Calu3 (cell line): ENCODE results near the gene GNG11. TPM values are rescaled to one million over a fixed set of nuclear protein-coding genes. Genes with fewer than 3 reads are reported as not detected.

Experiments
- BruUV-seq: library from RNA; stranded (reverse); fragments of 400-500 nt; replicated peaks from 2 replicates; lab custom pipeline; 2021; lab: Mats Ljungman, UMichigan
- CTCF ChIA-PET: fragments of 300-600 bp; sonication (Branson Sonifier 250); formaldehyde crosslinking; loops from one replicate; lab custom pipeline; 2022; ENCODE audit warnings: antibody characterized with exemption; lab: Charles Lee
- DNase-seq: peaks from one replicate; pipeline ENCODE4 v3.0.0; 2022
- H3K27ac Mint-ChIP-seq: one replicate; pipeline ENCODE4 v1.8.0; 2022; ENCODE audit warnings: mixed read lengths; ENCODE audit not compliant: unreplicated experiment
- H3K27me3 Mint-ChIP-seq: one replicate; pipeline ENCODE4 v1.8.0; 2022; ENCODE audit warnings: mixed read lengths; ENCODE audit not compliant: unreplicated experiment
- H3K36me3 Mint-ChIP-seq: one replicate; pipeline ENCODE4 v1.8.0; 2022; ENCODE audit warnings: mild to moderate bottlenecking, moderate library complexity, mixed read lengths; ENCODE audit not compliant: insufficient read depth, unreplicated experiment
- H3K4me1 Mint-ChIP-seq: one replicate; pipeline ENCODE4 v1.8.0; 2022; ENCODE audit warnings: mild to moderate bottlenecking, low read depth, mixed read lengths; ENCODE audit not compliant: unreplicated experiment
- H3K4me3 Mint-ChIP-seq: one replicate; pipeline ENCODE4 v1.8.0; 2022; ENCODE audit warnings: mild to moderate bottlenecking, low read depth, moderate library complexity, mixed read lengths; ENCODE audit not compliant: unreplicated experiment
- H3K9me3 Mint-ChIP-seq: one replicate; pipeline ENCODE4 v1.8.0; 2022; ENCODE audit warnings: low read depth, mixed read lengths; ENCODE audit not compliant: unreplicated experiment
- CTCF ChIP-seq: fragments of 200-600 bp; IDR thresholded peaks from one replicate; pipeline ENCODE4 v1.8.0; 2022; ENCODE audit warnings: antibody characterized with exemption; ENCODE audit not compliant: unreplicated experiment
- intact Hi-C: fragments of 100-400 bp; cut with micrococcal nuclease; formaldehyde crosslinking; loops from one replicate; pipeline ENCODE4 v1.10.0; 2022; ENCODE audit not compliant: unreplicated experiment
- total RNA-seq: library from RNA; stranded (reverse); gene quantifications from 2 replicates; pipeline ENCODE4 v1.2.3, GENCODE V29; 2022

GNG11 gene
- total RNA-seq, 1 experiment from 2014 or later, result 3.5 TPM

- H3K4me3 Mint-ChIP-seq, result no peak overlapping the region
- no peaks in the 10 kb centered on the region for H3K36me3 Mint-ChIP-seq
- BruUV-seq, result no TSS peak
- CTCF ChIA-PET, result no interaction called here
- no peak for DNase-seq
- no peak overlapping the region for H3K27ac Mint-ChIP-seq
- H3K4me1 Mint-ChIP-seq, result no peaks in the 10 kb centered on the region
- intact Hi-C loops, result no loop called here
- no peaks in the 10 kb centered on the region for H3K9me3 Mint-ChIP-seq
- no peaks in the 10 kb centered on the region for H3K27me3 Mint-ChIP-seq
- no peak for TF ChIP-seq CTCF
Observed at GRCh38 chr7:93958216-93958615, 36.7 kb downstream of the GNG11 start.

GRCh38 chr7:93958651-93959050 lies 37.1 kb downstream of the GNG11 start:
- no peak for TF ChIP-seq CTCF
- CTCF ChIA-PET, result no interaction called here
- Mint-ChIP-seq H3K9me3 (no peaks in the 10 kb centered on the region), H3K36me3 (no peaks in the 10 kb centered on the region), H3K27me3 (no peaks in the 10 kb centered on the region), H3K4me1 (no peaks in the 10 kb centered on the region), H3K4me3 (no peak overlapping the region), H3K27ac (no peak overlapping the region)
- no TSS peak for BruUV-seq
- intact Hi-C loops, result no loop called here
- no peak for DNase-seq

GRCh38 chr7:93960986-93961385 lies 39.5 kb downstream of the GNG11 start:
- no peak for TF ChIP-seq CTCF
- no peak overlapping the region for H3K4me3 Mint-ChIP-seq
- no TSS peak for BruUV-seq
- CTCF ChIA-PET, result no interaction called here
- no peak overlapping the region for H3K27ac Mint-ChIP-seq
- DNase-seq, result no peak
- no peaks in the 10 kb centered on the region for H3K4me1 Mint-ChIP-seq
- H3K9me3 Mint-ChIP-seq, result no peaks in the 10 kb centered on the region
- no peaks in the 10 kb centered on the region for H3K27me3 Mint-ChIP-seq
- no peaks in the 10 kb centered on the region for H3K36me3 Mint-ChIP-seq
- intact Hi-C loops, result no loop called here

GRCh38 chr7:93964262-93964661 lies 42.7 kb downstream of the GNG11 start:
- H3K4me3 Mint-ChIP-seq, result no peak overlapping the region
- no TSS peak for BruUV-seq
- TF ChIP-seq CTCF, result no peak
- intact Hi-C loops, result no loop called here
- H3K36me3 Mint-ChIP-seq, result no peaks in the 10 kb centered on the region
- no peaks in the 10 kb centered on the region for H3K27me3 Mint-ChIP-seq
- H3K4me1 Mint-ChIP-seq, result no peaks in the 10 kb centered on the region
- H3K27ac Mint-ChIP-seq, result no peak overlapping the region
- CTCF ChIA-PET, result no interaction called here
- H3K9me3 Mint-ChIP-seq, result no peaks in the 10 kb centered on the region
- DNase-seq, result no peak
